T-helper 22 cell (primary cell): ENCODE measurements around the gene CERK.
A peak's percentile ranks its signal among the peaks of the same experiment; 100 is the strongest.

Source experiments
- DNase-seq: peaks from one replicate; pipeline ENCODE4 v3.0.0-alpha.2; 2020; ENCODE audit warnings: low read depth

The CERK gene

GRCh38 chr22:46678003-46678657, 59.9 kb downstream of the CERK start:
- no peak for DNase-seq

- no peak for DNase-seq
Measured at GRCh38 chr22:46677323-46678002, 60.6 kb downstream of the CERK start.

GRCh38 chr22:46676881-46677280, 61.2 kb downstream of the CERK start:
- DNase-seq, result no peak

- DNase-seq, result no peak
Measured at GRCh38 chr22:46676479-46676878, 61.6 kb downstream of the CERK start.

- no peak for DNase-seq
Measured at GRCh38 chr22:46675938-46676337, 62.1 kb downstream of the CERK start.

GRCh38 chr22:46675479-46675878, 62.6 kb downstream of the CERK start:
- DNase-seq, result no peak

GRCh38 chr22:46674906-46675305, 63.1 kb downstream of the CERK start:
- DNase-seq, result no peak

- peak; percentile 91 for DNase-seq
Measured at GRCh38 chr22:46674367-46674781, 63.7 kb downstream of the CERK start.

- DNase-seq, result no peak
Measured at GRCh38 chr22:46673662-46674236, 64.3 kb downstream of the CERK start.

GRCh38 chr22:46673205-46673604, 64.8 kb downstream of the CERK start:
- DNase-seq, result no peak

GRCh38 chr22:46672731-46673130, 65.3 kb downstream of the CERK start:
- no peak for DNase-seq

GRCh38 chr22:46671824-46672432, 66.1 kb downstream of the CERK start:
- no peak for DNase-seq

- no peak for DNase-seq
Measured at GRCh38 chr22:46669201-46669600, 68.9 kb downstream of the CERK start.

- no peak for DNase-seq
Measured at GRCh38 chr22:46668116-46668515, 69.9 kb downstream of the CERK start.

- no peak for DNase-seq
Measured at GRCh38 chr22:46667245-46667623, 70.8 kb downstream of the CERK start.

GRCh38 chr22:46666577-46667244, 71.3 kb downstream of the CERK start:
- no peak for DNase-seq

GRCh38 chr22:46665751-46666280, 72.2 kb downstream of the CERK start:
- DNase-seq, result no peak

GRCh38 chr22:46665151-46665695, 72.8 kb downstream of the CERK start:
- DNase-seq, result no peak

- DNase-seq, result no peak
Measured at GRCh38 chr22:46664301-46664855, 73.7 kb downstream of the CERK start.

GRCh38 chr22:46663436-46664100, 74.5 kb downstream of the CERK start:
- DNase-seq, result no peak

- DNase-seq, result no peak
Measured at GRCh38 chr22:46663001-46663400, 75.1 kb downstream of the CERK start.
